GM19467 (cell line): Measurements from ENCODE around the gene ZNF628.
A peak's percentile ranks its signal among the peaks of the same experiment; 100 is the strongest.
"Not testable (repeated sequence)": the region's sequence is repeated elsewhere in the genome, so short reads cannot be mapped to it uniquely, and the experiment has no call there.

Experiments used
- ATAC-seq: cut with Tn5 transposase; IDR thresholded peaks from one replicate; pipeline ENCODE4 v1.9.1; 2021; ENCODE audit warnings: mild to moderate bottlenecking, moderate library complexity; ENCODE audit not compliant: unreplicated experiment

ZNF628 gene

DNA sequence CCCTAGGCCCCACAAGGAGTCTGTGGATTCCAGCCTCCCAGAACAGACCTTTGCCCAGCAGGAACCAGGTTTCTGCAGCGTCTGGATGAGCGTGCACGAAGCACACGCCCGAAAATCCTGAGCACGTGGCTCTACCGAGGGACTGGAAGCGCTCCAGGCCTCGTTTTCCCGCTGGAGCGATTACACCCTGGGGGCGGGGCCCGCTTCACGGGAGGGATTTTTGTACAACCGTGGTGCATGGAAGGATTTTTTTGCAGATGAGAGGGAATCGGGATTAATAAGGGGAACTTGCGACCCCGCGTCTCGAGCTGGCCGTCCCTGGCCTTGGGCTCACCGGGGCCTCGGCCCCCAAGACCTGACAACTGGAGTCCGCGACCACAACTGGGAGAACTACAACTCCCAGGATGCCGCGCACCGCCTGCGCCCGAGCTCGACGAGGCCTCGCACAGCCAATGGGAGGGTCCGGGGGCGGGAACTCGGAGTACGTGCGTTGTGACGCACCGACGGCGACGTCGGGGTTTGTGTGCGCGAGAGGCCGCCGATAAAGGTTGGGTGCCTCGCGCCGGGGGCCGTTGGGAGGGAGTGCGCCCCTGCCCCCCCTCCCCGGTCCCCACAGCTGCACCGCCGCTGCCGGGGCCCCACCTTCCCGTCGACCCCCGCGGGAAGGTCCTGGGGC is at the start of gene ZNF628:
ZNF628 (plus strand) TSS at position 518 of the 676 bp plus-strand sequence. CDS start 3,294 bp downstream, outside the sequence.
- peak; percentile 91 for ATAC-seq

DNA sequence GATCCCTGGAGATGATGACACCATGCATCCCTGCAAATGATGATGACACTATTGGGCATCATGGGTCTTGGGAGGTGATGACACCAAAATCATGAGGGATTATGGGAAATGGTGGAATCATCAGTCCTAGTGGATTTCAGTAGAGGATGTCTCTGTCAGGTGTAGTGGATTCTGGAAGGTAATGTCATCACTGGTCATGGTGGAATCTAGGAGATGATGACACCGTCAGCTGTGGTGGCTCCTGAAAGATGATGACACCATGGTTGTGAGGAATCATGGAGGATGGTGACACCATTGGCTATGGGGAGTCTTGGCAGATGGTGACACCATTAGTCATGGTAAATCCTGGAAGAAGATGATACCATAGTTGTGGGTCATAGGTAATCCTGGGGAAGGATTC is 45.2 kb upstream of the ZNF628 start:
- no peak for ATAC-seq

DNA sequence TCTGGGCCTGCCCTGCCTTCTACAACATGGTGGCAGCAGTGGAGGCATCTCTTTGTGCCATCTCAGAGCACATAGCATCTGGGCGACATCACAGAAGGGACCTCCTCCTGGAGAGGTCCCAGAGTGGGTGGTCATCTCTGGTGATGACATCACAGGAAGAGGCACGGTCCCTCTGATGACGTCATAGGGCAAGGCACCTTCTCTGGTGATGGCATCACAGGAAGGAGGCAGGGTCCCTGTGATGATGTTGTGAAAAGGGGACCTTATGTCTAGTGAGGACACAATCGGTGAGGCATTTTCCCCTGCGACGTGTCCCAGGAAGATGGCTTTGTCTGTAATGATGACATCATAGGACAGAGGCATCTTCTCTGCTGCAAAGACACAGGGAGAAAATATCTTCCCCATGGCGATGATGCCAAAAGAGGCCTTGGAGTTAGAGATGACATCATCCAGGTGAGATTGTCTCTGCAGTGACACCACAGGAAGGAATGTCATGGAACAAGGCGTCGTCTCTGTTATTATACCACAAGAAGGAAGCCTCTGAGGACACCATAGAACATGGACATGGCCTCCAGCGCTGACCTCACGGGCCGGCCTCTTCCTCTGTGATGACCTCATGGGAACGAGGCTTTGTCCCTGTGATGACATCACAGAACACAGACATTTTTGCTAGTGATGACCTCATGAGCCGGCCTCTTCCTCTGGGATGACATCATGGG is 44.0 kb upstream of the ZNF628 start:
- ATAC-seq, result no peak

DNA sequence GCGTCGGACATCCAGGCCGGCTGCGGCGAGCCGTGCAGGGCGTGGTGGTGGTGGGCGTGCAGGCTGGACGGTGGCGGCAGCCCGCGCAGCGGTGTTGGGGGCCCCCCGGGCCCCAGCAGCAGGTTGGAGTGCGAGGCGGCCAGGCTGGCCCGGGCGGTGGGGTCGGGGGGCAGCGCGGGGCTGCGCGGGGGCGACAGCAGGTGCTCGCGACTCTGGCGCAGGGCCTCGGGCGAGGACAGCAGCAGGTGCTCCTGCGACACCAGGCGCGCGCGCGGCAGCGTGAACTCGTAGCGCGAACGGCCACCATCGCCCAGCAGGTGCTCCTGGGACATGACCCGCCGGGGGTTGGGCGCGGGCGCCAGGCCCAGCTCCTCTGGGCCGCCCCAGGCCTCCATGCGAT is 43.1 kb upstream of the ZNF628 start:
- ATAC-seq, result no peak

DNA sequence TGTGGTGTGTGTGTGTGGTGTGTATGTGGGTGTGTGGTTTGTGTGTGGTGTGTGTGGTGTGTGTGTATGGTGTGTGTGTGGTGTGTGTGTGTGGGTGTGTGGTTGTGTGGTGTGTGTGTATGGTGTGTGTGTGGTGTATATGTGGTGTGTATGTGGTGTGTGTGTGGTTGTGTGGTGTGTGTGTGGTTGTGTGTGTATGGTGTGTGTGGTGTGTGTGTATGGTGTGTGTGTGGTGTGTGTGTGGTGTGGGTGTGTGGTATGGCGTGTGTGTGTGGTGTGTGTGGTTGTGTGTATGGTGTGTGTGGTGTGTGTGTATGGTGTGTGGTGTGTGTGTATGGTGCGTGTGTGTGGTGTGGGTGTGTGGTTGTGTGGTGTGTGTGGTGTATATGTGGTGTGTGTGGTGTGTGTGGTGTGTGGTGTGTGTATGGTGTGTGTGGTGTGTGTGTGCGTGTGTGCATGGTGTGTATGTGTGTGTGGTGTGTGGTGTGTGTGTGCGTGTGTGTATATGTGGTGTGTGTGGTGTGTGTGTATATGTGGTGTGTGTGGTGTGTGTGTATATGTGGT is 42.0 kb upstream of the ZNF628 start:
- no peak for ATAC-seq

DNA sequence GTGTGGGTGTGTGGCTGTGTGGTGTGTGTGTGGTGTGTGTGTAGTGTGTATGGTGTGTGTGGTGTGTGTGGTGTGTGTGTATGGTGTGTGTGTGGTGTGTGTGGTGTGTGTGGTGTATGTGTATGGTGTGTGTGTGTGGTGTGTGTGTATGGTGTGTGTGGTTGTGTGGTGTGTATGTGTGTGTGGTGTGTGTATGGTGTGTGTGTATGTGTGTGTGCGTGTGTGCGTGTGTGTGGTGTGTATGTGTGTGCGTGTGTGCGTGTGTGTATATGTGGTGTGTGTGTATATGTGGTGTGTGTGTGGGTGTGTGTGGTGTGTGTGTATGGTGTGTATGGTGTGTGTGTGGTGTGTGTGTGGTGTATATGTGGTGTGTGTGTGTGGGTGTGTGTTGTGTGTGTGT is 41.4 kb upstream of the ZNF628 start:
- ATAC-seq, result no peak

DNA sequence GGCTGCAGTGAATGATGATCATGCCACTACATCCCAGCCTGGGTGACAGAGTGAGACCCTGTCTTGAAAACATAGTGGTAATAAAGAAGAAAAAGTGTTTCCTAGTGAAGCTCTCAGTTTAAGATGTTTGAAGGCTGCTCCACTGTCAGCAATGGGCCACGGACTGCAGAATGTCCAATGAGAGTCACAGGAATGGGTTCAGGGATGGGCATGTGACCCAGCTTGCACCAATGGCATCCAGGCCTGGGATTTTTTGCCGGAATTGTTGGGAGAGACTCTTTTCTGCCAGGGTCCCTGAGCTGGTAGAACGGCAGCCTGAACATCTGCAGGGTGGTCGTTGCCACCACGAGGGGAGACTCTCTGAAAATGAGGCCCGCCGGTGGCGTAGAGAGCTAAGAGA is 39.6 kb upstream of the ZNF628 start:
- no peak for ATAC-seq

DNA sequence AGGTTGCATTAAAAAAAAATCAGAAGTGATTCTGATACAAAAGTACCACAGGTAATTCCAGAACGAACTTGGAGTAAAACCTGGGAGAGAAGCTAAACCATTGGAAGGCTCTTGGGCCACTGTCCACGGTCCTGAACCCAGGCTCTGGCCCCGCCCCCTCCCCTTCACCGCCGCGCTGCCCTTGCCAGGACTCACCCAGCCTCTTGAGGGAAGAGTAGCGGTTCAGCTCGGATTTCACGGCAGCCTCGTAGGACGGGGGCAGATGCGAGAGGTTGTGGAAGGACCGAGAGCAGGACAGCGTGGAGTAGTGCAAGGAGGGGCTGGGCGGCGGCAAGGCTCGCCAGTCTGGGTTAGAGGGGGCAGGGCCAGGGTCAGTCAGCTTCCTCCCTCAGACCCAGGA is 39.0 kb upstream of the ZNF628 start:
- no peak for ATAC-seq

DNA sequence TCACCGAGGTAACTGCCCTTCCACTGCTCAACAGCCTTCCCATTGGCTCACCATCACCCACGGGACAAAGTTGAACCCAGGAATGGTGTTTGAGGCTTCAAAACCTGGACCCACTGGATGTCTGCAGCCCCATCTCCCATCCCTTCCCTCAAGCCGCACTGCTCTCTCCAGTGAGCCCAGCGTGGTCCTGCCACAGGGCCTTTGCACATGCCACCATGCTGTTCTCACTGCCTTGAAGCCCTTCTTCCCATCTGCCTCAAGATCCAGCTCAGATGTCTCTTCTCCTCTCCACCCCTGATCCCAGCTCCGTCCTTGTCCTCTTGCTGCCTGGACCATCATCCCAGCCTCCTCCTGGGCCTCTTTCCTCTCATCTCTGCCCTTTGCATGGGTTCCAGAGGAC is 37.4 kb upstream of the ZNF628 start:
- ATAC-seq, result no peak

DNA sequence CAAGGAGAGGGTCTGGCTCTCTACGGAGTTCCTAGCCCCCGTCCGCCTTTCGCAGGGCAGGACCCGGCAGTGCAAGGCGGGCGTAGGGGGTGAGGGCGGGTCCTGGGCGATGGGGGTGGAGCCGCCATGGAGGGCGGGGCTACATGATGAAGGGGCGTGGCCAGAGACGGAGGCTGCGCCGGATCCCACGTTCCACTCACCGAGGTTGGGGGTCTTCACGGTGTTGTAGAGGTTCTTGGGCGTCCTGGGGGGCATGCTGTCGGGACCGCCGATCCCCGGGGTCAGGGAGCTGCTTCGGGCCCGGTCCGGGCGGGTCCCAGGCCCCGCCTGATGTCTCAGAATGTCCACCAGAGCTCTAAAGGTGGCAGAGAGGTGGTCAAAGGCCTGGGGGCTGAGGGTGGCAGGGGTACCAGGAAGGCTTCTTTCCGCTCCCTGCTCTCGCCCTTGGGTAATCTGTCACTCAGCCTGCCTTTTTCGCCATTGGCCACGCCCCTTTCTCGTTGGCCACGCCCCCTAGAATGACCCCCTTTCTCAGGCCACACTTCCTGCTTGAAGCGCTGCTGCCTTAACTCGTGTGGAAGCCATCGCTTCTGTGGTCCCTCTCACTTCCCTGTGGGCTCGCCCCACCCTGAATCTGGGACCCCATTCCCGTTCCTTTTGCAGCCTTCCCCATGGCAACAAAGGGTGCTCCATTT is 35.9 kb upstream of the ZNF628 start:
- ATAC-seq, result no peak

DNA sequence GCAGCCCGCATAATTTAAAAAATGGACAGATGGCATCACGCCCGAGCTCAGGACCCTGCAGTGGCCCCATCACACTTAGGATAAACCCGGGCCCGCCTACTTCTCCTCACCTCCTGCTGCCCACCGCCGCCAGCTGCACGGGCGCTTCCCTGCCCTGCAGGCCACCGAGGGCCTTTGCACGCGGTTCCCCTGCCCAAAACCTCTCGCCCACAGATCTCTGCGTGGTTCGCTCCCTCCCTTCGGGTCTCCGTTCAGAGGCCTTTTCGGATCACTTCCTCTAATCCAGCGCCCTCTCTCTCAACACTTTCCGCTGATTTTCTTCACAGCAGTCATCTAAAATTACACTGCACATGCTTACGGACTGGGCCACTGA is 35.1 kb upstream of the ZNF628 start:
- no peak for ATAC-seq

DNA sequence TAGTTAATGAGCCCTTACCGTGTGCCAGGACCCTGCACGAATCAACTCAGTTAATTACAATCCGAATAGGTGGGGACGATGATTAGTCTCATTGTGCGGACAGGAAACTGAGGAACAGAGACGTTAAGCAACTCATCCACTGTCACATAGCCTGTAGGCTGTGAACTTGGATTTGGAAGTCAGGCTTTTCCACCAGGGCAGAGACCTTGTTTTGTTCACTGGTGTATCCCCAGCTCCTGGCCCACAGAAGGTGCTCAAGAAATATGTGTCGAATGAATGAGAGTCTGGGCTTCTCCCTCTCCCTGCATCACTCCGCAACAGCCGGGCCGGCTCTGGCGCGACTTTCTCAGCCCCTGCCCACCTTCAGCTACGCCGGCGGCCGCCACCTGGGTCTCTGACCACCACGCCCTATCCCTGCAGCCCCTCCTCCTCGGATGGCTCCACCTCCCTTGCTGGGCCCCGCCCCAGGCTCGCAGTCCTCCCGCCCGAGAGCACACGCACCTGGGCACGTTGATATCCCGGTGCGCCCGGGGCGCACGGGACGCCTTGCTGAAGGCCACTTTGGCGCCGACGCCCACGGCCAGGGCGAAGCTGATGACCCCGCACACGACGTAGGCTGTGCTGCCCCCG is 34.6 kb upstream of the ZNF628 start:
- no peak for ATAC-seq

DNA sequence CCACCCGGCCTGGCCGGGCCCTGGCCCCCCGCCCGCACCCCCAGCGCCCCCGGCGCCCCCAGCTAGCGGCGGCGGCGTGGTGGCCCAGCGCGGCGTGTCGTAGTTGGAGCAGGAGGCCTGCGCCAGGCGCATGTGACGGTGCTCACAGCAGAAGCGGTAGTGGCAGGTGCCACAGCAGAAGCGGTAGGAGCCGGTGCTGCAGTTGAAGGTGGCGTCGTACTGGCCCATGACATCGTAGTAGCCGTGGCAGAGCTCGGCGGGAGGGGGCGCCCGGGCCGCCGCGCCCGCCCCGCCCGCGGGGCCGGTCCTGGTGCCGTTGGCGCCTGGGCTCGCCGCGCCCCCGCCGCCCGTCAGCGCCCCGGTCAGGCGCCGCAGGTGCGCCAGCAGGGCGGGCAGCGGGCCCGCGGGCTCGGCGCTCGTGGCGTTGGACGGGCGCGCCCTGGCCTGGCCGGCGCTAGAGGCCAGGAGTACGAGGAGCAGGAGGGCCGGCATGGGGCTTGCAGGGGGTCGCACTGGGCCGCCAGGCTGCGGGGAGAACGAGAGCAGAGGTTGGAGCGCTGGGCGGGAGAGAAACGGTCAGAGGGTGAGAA is 34.0 kb upstream of the ZNF628 start:
- ATAC-seq, result no peak

DNA sequence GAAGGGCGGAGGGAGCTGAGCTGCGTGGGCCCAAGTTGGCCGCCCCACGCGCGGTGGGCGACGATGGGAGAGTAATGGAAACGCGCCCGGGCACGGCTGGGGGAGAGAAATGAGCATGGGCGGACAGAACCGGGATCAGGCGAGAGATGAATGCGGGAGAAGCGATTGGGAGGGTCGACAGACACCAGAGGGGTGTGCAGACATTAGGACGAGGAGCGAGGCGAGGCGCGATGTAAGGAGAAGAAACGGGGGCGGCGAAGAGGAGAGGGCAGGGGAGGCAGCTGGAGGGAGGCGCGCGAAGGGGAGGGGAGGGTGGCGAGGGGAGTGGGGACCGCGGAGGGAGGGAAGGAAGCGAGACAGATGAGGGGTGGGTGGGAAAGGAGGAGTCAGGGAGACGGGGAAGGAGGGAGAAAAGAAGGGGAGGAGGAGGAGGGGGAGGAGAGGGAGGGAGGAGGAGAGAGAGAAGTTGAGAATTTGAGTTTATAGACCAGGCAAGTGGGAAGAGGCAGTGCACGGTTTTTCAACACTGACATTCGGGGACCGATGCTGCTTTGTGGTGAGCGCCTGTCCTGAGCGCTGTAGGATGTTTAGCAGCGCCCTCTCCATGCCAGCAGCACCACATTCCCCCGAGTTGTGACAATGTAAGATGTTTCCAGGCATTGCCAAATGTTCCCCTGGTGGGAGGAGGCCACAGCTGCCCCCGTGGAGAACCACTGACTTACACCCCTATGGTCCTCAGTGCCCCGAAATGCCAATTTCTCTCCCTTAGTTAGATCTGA is 33.2 kb upstream of the ZNF628 start, which contains the start of gene SHISA7:
SHISA7 (minus strand) TSS at position 256 of the 779 bp plus-strand sequence. CDS start 437 bp downstream, outside the sequence.
- no peak for ATAC-seq

DNA sequence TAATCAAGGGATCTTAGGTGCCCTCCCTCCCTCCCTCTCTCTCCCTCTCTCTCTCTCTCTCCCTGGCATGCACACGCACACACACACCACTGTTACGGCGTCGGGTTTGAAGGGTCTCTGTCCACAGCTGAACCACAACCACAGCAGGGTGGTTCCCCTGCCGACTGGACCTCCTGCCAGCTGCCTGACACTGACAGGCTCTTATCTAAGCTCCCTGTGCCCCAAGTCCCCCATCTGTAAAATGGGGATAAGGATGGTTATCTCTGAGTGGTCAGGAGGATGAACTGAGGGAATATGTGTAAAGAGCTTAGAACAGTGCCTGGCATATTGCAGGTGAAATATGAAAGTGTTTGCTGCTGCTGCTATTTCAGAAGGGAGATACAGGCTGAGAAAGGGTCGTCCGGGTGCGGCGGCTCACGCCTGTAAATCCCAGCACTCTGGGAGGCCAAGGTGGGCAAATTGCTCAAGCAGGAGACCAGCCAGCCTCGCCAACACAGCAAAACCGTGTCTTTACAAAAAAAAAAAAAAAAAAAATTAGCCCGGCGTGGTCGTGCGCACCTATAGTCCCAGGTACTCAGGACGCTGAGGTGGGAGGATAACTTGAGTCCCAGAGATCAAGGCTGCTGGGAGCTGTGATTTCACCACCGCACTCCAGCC is 32.5 kb upstream of the ZNF628 start:
- no peak for ATAC-seq

DNA sequence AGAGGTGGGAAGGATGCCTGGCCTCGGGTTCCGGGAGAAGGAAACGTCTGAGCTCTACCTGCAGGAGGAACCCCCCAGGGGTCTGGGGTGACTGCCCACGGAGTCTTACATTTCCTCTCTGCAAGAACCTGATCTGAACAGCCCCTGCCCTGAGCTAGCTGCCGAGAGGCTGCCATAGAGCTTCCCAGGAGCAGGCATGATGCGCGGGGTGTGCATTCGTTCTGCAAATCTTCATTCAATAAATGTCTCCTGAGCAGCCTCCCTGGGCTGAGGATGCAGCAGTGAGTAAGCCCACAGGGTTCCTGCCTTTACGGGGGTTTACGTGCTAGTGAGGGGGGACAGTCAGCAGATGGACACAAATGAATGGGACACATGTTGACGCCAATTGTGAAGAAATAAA is 31.8 kb upstream of the ZNF628 start:
- no peak for ATAC-seq

DNA sequence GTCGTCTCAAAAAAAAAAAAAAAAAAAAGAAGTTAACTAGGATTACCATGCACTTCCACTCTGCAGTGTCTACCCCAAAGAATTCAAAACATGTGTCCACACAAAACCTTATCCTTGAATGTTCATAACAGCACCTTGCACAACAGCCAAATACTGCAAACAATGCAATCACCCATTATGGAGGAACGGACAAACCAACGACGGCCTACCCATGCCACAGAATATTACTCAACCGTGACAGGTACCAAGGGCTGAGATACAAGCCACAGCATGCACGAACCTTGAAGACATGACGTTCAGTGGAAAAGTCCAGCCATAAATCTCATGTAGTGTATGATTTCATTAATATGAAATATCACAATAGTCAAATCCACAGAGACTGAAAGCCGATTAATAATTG is 30.4 kb upstream of the ZNF628 start:
- no peak for ATAC-seq

DNA sequence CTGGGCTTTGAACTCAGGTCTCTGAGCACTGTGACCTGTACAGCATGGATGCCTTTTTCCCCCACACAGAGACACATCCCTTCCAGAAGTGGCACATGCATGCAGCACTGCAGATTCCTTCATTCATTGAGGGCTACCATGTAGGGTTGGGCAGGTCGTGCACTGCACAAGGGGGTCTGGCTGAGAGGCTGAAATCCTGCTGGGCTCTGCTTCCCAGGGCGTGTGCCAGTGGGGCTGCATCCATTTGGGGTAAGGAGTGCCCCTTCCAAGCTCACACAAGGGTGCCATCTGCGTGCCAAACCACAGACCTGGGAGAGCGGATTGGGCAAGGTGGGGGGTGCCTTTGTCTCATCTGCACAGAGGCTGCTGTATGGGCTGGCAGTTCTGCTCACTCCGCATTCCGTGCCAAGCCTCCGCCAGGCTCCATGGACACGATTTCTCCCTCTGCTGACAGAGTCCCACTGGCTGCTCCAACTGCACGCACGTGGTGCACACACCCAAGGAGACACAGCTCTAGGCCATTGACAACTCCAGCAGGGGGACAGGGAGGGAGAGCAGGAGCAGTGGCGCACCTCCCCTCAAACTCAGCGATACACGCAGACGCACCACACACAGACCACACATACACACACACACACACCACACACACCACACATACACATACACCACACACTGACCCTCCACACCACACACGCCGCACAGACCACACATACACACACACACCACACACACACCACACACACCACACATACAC is 28.8 kb upstream of the ZNF628 start:
- ATAC-seq, result no peak

DNA sequence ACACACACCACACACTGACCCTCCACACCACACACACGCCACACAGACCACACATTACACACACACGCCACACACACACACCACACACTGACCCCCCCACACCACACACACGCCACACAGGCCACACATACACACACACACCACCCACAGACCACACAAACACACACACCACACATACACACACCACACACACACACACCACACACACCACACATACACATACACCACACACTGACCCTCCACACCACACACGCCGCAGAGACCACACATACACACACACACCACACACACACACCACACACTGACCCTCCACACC is 28.3 kb upstream of the ZNF628 start:
- not testable (repeated sequence) for ATAC-seq
